Lower leg skin (tissue), 4 donors: ENCODE data around the gene NRDC. TPM values are rescaled to one million over a fixed set of nuclear protein-coding genes. Genes with fewer than 3 reads are reported as not detected.

ENCODE experiments used
- DNase-seq, 2 donors: peaks; one replicate each; pipeline ENCODE4 v3.0.0-alpha.2; 2019; ENCODE audit warnings: low spot score in 2 of 2
- H3K4me3 ChIP-seq: fragments of 200-600 bp; sonication (generic); 2 replicates; pipeline ENCODE4 v1.5.1; 2017; ENCODE audit warnings: mild to moderate bottlenecking, low read depth; ENCODE audit not compliant: poor library complexity, severe bottlenecking
- CTCF ChIP-seq, 3 donors: fragments of 450-650 bp; IDR thresholded peaks; one replicate each; pipeline ENCODE4 v1.5.1; 2016; ENCODE audit warnings: antibody characterized with exemption in 3 of 3, mild to moderate bottlenecking in 3 of 3, moderate library complexity in 2 of 3
- POLR2A ChIP-seq, 2 donors: fragments of 450-650 bp; IDR thresholded peaks; one replicate each; pipeline ENCODE4 v1.6.1; 2016 to 2017; ENCODE audit warnings: antibody characterized with exemption in 2 of 2, mild to moderate bottlenecking in 1 of 2, moderate library complexity in 1 of 2
- WGBS, 2 donors: methylation state at CpG; one replicate each; pipeline ENCODE4 v1.1.5; 2018; 5-methylcytosine and 5-hydroxymethylcytosine counted together
- intact Hi-C: fragments of 100-400 bp; cut with DNase I; formaldehyde crosslinking; loops from one replicate; pipeline ENCODE4 v1.15.0; 2023; ENCODE audit warnings: low total_unique reads
- total RNA-seq, 4 donors: library from RNA; depleted of rRNA; stranded (reverse); fragments of >200 nt; gene quantifications; one replicate each; pipeline ENCODE4 v1.1.0, GENCODE V29; 2016

NRDC gene
- total RNA-seq, 4 donors from 2014 or later: 90.3 to 113 (median 103) TPM

GRCh38 chr1:51847294-51847920 lies 31.1 kb downstream of the NRDC start:
- 96 to 97% methylated on average over 27 to 37 of the region's 42 CpGs for WGBS, 2 donors
- intact Hi-C loops: no loop called here
- DNase-seq: no peak
- TF ChIP-seq POLR2A (IDR thresholded peaks at IDR 0.05): no peak
- no peak for TF ChIP-seq CTCF (IDR thresholded peaks at IDR 0.05)
- no peak overlapping the region for H3K4me3 ChIP-seq

GRCh38 chr1:51843948-51844347 lies 34.6 kb downstream of the NRDC start:
- intact Hi-C loops: no loop called here
- 85 to 86% methylated on average over 4 of the region's 4 CpGs for WGBS, 2 donors
- no peak for DNase-seq
- TF ChIP-seq CTCF (IDR thresholded peaks at IDR 0.05) (no peak), POLR2A (IDR thresholded peaks at IDR 0.05) (no peak)
- H3K4me3 ChIP-seq: no peak overlapping the region

GRCh38 chr1:51842261-51842660 lies 36.3 kb downstream of the NRDC start:
- DNase-seq: no peak
- intact Hi-C loops: no loop called here
- WGBS, 2 donors: 86 to 91% methylated on average over 1 of the region's 1 CpG
- H3K4me3 ChIP-seq: no peak overlapping the region
- TF ChIP-seq CTCF (IDR thresholded peaks at IDR 0.05): no peak
- no peak for TF ChIP-seq POLR2A (IDR thresholded peaks at IDR 0.05)

- TF ChIP-seq POLR2A (IDR thresholded peaks at IDR 0.05) (no peak), CTCF (IDR thresholded peaks at IDR 0.05) (no peak)
- no peak for DNase-seq
- no peak overlapping the region for H3K4me3 ChIP-seq
- intact Hi-C loops: no loop called here
- 89 to 90% methylated on average over 4 of the region's 4 CpGs for WGBS, 2 donors
Measured at GRCh38 chr1:51840743-51841461, 37.6 kb downstream of the NRDC start.

- WGBS, 2 donors: 93 to 94% methylated on average over 2 of the region's 2 CpGs
- no peak for TF ChIP-seq CTCF (IDR thresholded peaks at IDR 0.05)
- no peak for TF ChIP-seq POLR2A (IDR thresholded peaks at IDR 0.05)
Measured at GRCh38 chr1:51840182-51840581, 38.3 kb downstream of the NRDC start.

More at GRCh38 chr1:51840182-51840581, 38.3 kb downstream of the NRDC start:
- no peak for DNase-seq
- no peak overlapping the region for H3K4me3 ChIP-seq
- intact Hi-C loops: no loop called here
